Stimulated activated CD8-positive, alpha-beta memory T cell treated with anti-CD3 and anti-CD28 coated beads, Interleukin-4, amount 100 ng/mL, for 1 hour (primary cell): ENCODE results near the gene PLXNB1.
"Not testable (repeated sequence)": the region's sequence is repeated elsewhere in the genome, so short reads cannot be mapped to it uniquely, and the experiment has no call there.

Experiments
- DNase-seq, 2 donors: peaks; one replicate each; pipeline ENCODE4 v3.0.0-alpha.2; 2020; ENCODE audit warnings: low read depth in 2 of 2, low spot score in 1 of 2

The PLXNB1 gene

DNA sequence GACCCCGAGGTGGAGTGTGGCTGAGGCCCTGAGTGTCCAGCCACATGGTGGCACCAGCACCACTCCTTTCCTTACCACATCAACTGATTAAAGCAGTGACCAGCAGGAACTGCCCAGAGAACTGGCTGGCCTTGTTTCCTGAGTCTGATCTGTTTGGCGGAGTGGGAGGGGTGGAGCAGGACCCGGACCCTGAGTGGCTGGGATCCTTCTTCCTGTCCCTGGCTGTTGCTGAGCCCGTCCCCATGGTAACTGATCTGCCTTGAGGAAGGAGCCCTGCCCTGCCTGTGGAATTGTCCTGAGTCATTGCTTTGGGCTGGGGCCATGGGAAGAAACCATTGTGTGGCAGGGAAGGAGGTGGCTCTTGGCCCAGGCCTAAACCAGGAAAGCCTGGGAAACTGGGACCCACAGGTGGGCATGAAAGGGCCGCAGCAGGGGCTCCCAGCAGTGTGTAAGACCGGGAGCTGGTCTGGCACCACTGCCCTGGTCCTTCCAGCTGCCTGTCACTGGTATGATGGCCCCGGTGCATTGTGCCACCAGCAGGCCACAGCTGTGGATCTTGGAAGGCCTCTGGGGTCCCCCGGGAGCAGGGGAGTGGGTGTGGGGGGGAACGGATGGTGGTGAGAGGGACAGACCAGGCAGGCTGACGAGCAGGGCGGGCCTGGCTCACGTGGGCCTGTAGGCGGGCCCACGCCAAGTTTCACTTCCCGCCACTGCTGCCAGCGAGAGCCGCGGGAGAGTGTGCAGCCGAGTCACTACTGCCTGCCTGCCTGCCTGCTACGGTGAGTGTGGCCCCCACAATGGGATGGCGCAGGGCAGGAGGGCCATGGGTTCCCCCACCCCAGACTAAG, 35.9 kb upstream of the PLXNB1 start:
- DNase-seq: peak in 1 of 2 donors; percentile 60

- no peak for DNase-seq
Measured at GRCh38 chr3:48465237-48465530, 35.3 kb upstream of the PLXNB1 start.

GRCh38 chr3:48464713-48465221, 34.9 kb upstream of the PLXNB1 start:
- no peak for DNase-seq

- DNase-seq: no peak
Measured at GRCh38 chr3:48463703-48464102, 33.8 kb upstream of the PLXNB1 start.

GRCh38 chr3:48461767-48462166, 31.9 kb upstream of the PLXNB1 start:
- DNase-seq: not testable (repeated sequence)

DNA sequence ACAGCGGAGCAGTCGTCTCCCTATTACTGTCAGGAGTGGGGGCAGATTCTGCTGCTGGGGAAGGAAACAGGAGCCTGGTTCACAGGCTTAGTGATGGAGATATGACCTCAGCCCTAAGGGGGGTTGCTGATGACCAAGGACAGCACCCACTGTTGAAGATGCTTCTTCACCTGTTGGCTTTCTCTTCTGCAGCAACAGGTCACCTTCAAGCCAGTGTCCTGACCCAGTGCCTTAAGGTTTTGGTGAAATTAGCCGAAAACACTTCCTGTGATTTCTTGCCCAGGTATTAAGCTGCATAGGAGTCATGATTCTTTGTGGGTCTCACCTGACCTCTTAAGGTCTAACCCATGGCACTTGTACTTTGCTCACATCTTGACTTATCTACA, 30.6 kb upstream of the PLXNB1 start:
- no peak for DNase-seq

GRCh38 chr3:48459773-48460516, 30.1 kb upstream of the PLXNB1 start:
- DNase-seq: no peak

GRCh38 chr3:48459331-48459730, 29.4 kb upstream of the PLXNB1 start:
- DNase-seq: no peak

GRCh38 chr3:48456456-48456855, 26.6 kb upstream of the PLXNB1 start:
- no peak for DNase-seq

GRCh38 chr3:48451270-48451669, 21.4 kb upstream of the PLXNB1 start:
- DNase-seq: no peak

- DNase-seq: peak; percentile 69 to 76
Measured at GRCh38 chr3:48446425-48447193, 16.7 kb upstream of the PLXNB1 start, which contains the start of gene ATRIP. TSS of gene ATRIP (plus strand) at chr3:48446737. CDS start at chr3:48446846, 109 bp downstream.

DNA sequence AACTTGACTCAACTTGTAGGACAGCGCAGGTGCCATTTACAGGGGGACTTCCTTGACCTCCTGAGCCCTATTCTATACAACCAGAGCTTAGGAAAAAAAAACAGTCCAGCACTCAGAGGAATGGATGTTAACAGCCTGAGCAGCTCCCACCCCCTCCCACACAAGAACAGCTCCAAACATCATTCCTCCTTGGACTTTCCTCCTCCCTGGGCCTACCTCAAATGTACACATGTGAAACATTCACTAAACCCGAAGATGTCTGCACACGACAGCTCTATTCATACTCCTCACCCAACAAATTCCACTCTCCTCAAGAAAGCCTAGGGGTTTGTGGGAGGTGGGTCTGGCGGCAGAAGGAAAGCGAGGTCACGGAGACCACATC, 16.1 kb upstream of the PLXNB1 start:
- no peak for DNase-seq

GRCh38 chr3:48445277-48445882, 15.5 kb upstream of the PLXNB1 start:
- no peak for DNase-seq

GRCh38 chr3:48441940-48442339, 12.1 kb upstream of the PLXNB1 start:
- DNase-seq: no peak

DNA sequence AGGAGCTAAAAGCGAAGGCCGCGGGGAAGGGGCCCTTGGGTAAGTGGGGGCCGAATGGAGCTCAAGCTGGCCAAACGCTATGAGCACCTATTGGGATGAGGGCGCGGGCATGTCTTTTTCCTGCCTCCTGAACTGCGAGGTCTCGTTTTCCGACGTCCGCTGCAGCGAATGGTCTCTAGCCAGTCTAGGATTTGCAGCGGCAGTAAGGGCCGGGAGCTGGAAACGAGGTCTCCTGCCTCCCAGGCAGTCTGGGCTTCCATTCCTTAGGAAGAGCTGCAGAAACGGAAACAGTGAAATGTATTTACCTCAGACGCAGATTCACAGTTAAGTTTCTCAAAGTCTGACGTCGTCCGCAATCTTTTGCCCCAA, 10.7 kb upstream of the PLXNB1 start:
- no peak for DNase-seq

DNA sequence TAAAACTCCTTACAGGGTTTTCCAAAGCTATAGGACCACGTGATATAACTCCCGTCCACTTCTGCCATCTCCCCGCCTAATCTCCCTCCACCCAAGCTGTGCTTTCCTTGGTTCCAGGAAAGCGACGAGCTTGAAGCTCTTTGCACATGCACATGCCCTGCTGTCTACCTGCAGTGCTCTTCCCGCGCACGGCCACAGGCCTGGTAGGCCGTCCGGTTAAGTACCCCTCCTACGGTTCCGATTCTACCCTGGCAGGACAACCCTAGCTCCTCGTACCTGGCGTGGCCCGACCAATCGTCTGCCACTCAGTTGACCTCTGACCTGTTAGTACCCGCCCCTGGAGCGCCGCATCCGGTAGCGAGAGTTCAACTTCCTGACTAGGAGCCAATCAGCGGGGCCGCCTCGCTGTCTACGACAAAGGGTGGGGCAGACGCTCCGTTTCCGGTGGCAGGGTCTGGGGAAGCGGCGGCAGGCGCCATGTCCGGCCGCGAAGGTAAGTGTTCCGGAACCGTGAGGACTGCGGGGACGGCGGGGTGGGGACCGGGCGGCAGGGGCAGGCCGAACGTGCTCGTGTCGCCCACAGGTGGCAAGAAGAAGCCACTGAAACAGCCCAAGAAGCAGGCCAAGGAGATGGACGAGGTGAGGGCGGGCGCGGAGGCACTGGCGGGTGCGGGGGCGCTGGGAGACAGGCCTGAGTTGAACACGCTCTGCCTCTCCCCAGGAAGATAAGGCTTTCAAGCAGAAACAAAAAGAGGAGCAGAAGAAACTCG, 10.1 kb upstream of the PLXNB1 start, which contains the start of the genes CCDC51 and TMA7:
Gene CCDC51 (minus strand): TSS at position 300 of the 770 bp plus-strand sequence. CDS start 4,991 bp downstream, outside the sequence.
Gene TMA7 (plus strand): TSS at position 438 of the 770 bp plus-strand sequence. CDS start 40 bp downstream, at position 478.
- DNase-seq: peak; percentile 94 to 97

DNA sequence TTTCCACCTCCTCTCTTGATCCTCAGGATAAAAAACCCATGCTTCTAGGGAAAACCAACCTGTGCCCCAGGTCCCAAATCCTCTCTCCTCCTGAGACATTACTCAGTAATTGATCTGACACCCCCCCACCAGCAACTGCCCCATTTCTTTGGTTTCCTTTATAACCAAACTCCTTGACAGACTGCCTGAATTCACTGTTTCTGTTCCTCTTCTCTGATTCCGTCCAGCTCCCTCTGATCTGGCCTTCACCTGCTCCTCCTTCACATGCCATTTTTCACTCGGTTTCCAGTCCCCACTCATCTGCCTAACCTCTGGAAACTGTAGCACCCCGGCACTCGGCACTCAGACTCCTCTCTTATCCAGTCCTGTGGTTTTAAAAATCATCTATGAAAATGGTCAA, 7.9 kb upstream of the PLXNB1 start:
- DNase-seq: no peak

DNA sequence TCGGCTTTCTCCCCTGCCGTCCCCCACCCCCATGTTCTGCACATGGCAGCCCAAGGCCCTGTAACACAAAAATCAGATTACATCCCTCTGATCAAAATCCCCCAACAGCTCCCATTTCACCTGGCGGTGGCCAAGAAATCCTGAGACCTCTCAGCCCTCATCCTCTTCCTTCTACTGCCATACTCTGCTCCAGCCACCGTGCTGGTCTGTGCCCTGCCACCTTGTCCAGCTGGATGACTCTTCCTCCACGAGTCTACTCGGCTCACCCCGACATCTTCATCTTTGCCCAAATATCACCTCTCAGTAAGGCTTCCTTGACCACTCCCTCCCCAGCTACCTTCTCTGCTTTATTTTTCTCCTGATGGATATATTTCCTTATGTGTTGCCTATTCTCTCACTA, 7.0 kb upstream of the PLXNB1 start:
- DNase-seq: no peak

DNA sequence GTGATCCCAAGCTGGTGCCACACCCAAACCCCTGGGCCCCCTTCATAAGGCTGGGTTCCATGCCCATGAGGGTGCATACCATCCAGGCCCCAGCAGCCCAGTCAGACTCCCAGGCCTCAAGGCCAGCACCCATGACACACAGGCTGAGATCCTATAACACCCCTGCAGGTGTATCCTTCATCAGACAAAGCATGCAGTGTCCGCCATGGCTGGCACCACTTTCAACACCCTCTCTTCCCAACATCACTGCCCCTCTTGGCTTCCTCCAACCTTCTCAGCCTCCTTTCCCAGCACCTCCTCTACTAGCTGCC, 6.5 kb upstream of the PLXNB1 start:
- DNase-seq: no peak

DNA sequence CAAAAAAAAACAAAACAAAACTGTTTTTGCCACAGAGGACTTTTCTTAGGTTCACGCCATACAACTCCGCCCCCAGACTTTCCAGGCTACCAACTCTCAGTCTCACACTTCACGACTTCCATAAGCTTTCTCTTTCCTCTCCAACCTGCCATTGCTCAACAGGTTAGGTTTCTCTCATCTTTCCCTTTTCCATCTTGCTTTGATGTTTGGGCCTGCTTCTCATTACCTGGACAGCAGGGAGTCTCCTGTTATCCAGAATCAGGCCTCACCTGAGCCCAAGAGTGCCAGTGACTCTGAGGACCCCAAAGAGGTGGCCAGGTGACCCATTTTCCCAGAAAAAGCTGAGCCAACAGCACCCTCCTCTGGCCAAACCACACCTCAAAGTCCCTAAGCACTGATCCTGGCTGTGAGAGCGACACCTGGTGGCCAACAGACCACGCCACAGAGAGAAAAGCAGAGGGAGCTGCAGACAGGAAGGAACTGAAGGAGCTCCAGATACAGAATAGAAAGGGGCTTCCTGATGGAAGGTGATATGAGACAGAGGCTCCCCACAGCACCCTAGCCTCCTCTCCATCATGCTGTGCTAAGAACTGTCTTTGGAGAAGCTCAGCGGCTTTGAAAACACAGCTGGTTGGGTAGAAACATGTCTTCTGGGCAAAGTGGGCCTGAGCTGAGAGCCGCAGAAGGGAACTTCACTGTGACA, 6.0 kb upstream of the PLXNB1 start:
- DNase-seq: peak; percentile 67 to 74
